Measurements from ENCODE around the gene MRAP.

Gene MRAP

DNA sequence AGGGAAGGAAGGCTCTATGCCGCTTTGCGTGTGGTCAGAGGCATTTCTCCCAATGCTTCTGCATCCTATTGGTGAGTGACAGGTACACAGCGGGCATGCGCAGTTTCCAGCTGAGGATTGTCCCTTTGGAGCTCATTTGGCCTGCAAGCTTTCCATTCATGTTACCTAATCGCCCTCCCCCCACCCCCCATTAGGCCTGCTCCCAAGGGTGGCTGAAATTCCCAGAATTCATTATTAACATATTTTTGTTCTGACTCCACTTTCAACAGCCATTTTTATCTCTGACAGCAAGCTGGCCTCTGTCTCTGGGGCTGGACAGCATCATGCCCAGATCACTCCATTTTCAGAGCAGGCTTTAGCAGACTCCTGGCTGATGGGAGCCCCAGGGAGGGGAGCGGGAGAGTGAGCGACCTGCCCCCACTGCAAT is 45.4 kb upstream of the MRAP start:
- Histone ChIP-seq H3K4me1 (ENCODE audit: insufficient read depth, low read length, severe bottlenecking) (no peaks in the 10 kb centered on the region), H3K9ac (ENCODE audit: low read length) (no peak overlapping the region), H3K9me3 (ENCODE audit: low read length) (no peaks in the 10 kb centered on the region), H3K27me3 (ENCODE audit: insufficient read depth, low read length) (no peaks in the 10 kb centered on the region; the same call in 1 of the 2 replicates), H3K36me3 (ENCODE audit: insufficient read depth, low read length) (no peaks in the 10 kb centered on the region), H3F3A (ENCODE audit: insufficient read depth, low read length) (no peaks in the 10 kb centered on the region), H2AFZ (ENCODE audit: low read length) (no peak overlapping the region), H3K4me2 (ENCODE audit: low read length) (no peak overlapping the region), H3K27ac (ENCODE audit: low read depth, low read length, poor library complexity, severe bottlenecking) (no peak overlapping the region), H3K79me2 (ENCODE audit: insufficient read depth, low read length) (no peaks in the 10 kb centered on the region), H4K20me1 (ENCODE audit: insufficient read depth, low read length) (no peaks in the 10 kb centered on the region), H3K9me2 (ENCODE audit: low read depth, low read length) (no peaks in the 10 kb centered on the region), H3K4me3 (ENCODE audit: low read depth, low read length, poor library complexity, severe bottlenecking) (no peak overlapping the region)
- no peak for TF ChIP-seq EZH2 (IDR thresholded peaks at IDR 0.05; ENCODE audit: borderline replicate concordance, low read length)
- TF ChIP-seq, protein P1, sequence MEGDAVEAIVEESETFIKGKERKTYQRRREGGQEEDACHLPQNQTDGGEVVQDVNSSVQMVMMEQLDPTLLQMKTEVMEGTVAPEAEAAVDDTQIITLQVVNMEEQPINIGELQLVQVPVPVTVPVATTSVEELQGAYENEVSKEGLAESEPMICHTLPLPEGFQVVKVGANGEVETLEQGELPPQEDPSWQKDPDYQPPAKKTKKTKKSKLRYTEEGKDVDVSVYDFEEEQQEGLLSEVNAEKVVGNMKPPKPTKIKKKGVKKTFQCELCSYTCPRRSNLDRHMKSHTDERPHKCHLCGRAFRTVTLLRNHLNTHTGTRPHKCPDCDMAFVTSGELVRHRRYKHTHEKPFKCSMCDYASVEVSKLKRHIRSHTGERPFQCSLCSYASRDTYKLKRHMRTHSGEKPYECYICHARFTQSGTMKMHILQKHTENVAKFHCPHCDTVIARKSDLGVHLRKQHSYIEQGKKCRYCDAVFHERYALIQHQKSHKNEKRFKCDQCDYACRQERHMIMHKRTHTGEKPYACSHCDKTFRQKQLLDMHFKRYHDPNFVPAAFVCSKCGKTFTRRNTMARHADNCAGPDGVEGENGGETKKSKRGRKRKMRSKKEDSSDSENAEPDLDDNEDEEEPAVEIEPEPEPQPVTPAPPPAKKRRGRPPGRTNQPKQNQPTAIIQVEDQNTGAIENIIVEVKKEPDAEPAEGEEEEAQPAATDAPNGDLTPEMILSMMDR (IDR thresholded peaks at IDR 0.05; ENCODE audit: low read length): no peak

DNA sequence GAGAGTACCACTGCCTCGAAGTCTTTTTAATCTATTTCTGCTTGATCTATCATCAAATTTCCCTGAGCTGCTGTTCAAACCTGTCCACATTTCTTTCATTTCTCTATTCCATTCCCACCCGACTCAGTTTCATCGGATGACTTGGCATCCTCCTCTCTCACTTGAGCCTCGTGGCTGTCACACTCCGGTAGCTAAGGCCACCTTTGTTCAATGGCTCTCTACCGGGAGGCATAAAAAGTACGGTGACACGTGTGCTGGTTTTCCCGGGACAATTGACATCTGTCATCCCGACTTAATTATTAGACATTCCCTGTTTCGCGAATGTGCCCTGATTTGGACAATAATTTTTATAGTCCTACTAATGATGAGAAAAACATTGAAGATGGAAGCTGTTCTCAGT is 42.4 kb upstream of the MRAP start:
- Histone ChIP-seq H3K4me2 (ENCODE audit: low read length) (no peak overlapping the region), H2AFZ (ENCODE audit: low read length) (no peak overlapping the region), H3K27me3 (ENCODE audit: insufficient read depth, low read length) (no peaks in the 10 kb centered on the region; the same call in 1 of the 2 replicates), H4K20me1 (ENCODE audit: insufficient read depth, low read length) (no peaks in the 10 kb centered on the region), H3K4me1 (ENCODE audit: insufficient read depth, low read length, severe bottlenecking) (no peaks in the 10 kb centered on the region), H3K9ac (ENCODE audit: low read length) (no peak overlapping the region), H3K27ac (ENCODE audit: low read depth, low read length, poor library complexity, severe bottlenecking) (no peak overlapping the region), H3K79me2 (ENCODE audit: insufficient read depth, low read length) (no peaks in the 10 kb centered on the region), H3F3A (ENCODE audit: insufficient read depth, low read length) (no peaks in the 10 kb centered on the region), H3K4me3 (ENCODE audit: low read depth, low read length, poor library complexity, severe bottlenecking) (no peak overlapping the region), H3K9me2 (ENCODE audit: low read depth, low read length) (no peaks in the 10 kb centered on the region), H3K9me3 (ENCODE audit: low read length) (no peaks in the 10 kb centered on the region), H3K36me3 (ENCODE audit: insufficient read depth, low read length) (no peaks in the 10 kb centered on the region)
- no peak for TF ChIP-seq EZH2 (IDR thresholded peaks at IDR 0.05; ENCODE audit: borderline replicate concordance, low read length)
- TF ChIP-seq, protein P1 (IDR thresholded peaks at IDR 0.05; ENCODE audit: low read length): no peak

DNA sequence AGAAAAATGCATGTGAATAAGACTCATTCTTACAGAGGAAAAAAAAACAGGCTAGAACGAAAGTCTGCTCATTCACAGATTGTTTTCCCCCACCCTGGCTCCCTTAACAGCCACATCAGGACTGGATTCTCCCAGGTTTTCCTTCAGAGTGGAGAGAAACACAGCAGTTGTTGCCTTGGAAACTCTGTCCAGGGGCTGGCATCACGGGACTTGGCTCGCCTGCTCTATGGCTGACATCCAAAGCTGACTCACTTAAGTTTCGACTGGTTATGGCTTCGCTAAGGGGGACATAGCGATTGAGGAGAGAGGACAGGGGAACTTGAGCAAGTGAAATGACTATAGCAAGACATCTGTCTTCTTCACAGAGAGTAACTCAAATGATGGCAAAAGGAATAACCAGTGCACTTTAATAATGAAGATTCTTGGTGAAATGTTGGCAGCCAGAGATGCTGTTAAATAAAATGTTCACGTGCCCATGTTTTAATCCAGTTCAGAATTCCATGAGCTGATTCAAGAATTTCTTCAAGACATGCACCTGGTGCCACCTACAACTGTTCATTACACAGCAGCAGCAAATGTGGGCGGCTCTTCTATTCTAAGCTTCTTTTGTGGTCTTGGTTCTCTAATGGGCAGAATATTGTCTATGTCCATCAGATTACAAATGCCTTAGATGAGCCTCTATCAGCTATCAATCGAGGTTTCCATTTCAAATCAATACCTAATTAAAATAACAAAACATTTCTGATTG is 41.6 kb upstream of the MRAP start:
- H2AFZ ChIP-seq (ENCODE audit: low read length): no peak overlapping the region
- no peaks in the 10 kb centered on the region for H3K9me2 ChIP-seq (ENCODE audit: low read depth, low read length)
- H3K4me1 ChIP-seq (ENCODE audit: insufficient read depth, low read length, severe bottlenecking): no peaks in the 10 kb centered on the region
- no peaks in the 10 kb centered on the region for H3K79me2 ChIP-seq (ENCODE audit: insufficient read depth, low read length)
- no peaks in the 10 kb centered on the region for H3K36me3 ChIP-seq (ENCODE audit: insufficient read depth, low read length)
- no peaks in the 10 kb centered on the region for H3K27me3 ChIP-seq (ENCODE audit: insufficient read depth, low read length)
- TF ChIP-seq, protein P1 (IDR thresholded peaks at IDR 0.05; ENCODE audit: low read length): no peak
- TF ChIP-seq EZH2 (IDR thresholded peaks at IDR 0.05; ENCODE audit: borderline replicate concordance, low read length): no peak
- no peaks in the 10 kb centered on the region for H3F3A ChIP-seq (ENCODE audit: insufficient read depth, low read length)
- no peak overlapping the region for H3K4me2 ChIP-seq (ENCODE audit: low read length)
- no peak overlapping the region for H3K4me3 ChIP-seq (ENCODE audit: low read depth, low read length, poor library complexity, severe bottlenecking)
- H3K9ac ChIP-seq (ENCODE audit: low read length): no peak overlapping the region
- no peak overlapping the region for H3K27ac ChIP-seq (ENCODE audit: low read depth, low read length, poor library complexity, severe bottlenecking)
- no peaks in the 10 kb centered on the region for H3K9me3 ChIP-seq (ENCODE audit: low read length)
- H4K20me1 ChIP-seq (ENCODE audit: insufficient read depth, low read length): no peaks in the 10 kb centered on the region
